GM19238 (cell line): ENCODE results near the gene ESAM.
"Not testable (repeated sequence)": the region's sequence is repeated elsewhere in the genome, so short reads cannot be mapped to it uniquely, and the experiment has no call there.

Experiments
- DNase-seq: peaks from one replicate; pipeline ENCODE4 v3.0.0; 2011; ENCODE audit warnings: low spot score; ENCODE audit not compliant: insufficient read length

Gene ESAM

DNA sequence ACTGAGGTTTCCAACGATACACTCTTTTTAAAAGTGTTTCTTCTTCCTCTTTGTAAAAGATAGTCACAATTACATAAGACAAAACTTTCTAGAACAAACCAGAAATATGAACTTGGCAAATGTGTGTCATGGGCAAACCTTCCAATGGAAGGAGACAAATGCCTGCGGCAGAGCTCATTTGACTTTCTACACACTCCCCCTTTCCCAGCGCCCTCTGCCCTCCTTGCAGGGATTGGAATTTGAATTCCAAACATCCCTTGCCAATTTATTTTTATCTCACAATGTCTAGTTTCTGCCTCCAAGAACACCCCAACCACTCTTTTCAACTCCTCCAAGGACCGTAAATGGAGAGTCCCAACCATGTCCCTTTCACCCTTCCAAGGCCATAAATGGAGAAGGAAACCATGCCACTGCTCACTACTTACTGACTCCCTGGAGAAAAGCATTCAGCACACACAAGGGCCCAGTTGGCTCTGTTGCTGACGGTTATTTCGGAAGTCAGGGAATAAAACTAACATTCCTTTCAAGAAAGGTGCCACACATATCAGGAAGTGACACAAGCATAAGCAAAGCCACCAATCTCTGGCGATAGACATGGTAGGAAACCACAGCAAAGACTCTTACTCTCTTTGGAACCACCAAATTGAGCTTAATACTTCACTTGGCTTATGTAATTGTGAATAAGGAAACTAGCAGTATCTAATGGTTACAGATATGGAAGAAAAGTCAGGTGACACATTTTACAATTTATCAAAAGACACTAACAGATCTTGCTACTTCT is 15.0 kb upstream of the ESAM start:
- no peak for DNase-seq

DNA sequence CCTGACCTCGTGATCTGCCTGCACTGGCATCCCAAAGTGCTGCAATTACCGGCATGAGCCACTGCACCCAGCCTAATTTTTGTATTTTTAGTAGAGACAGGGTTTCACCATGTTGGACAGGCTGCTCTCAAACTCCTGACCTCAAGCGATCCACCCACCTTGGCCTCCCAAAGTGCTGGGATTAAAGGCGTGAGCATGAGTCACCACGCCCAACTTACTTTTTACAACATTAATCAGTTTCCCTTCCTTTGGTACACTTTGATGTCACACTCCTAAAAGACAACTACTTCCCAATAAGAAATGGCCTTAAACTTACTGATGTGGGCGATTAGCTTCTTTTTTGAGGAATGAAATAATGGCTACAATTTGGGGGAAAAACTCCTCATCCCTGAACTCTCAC is 8.9 kb upstream of the ESAM start:
- DNase-seq: not testable (repeated sequence)

DNA sequence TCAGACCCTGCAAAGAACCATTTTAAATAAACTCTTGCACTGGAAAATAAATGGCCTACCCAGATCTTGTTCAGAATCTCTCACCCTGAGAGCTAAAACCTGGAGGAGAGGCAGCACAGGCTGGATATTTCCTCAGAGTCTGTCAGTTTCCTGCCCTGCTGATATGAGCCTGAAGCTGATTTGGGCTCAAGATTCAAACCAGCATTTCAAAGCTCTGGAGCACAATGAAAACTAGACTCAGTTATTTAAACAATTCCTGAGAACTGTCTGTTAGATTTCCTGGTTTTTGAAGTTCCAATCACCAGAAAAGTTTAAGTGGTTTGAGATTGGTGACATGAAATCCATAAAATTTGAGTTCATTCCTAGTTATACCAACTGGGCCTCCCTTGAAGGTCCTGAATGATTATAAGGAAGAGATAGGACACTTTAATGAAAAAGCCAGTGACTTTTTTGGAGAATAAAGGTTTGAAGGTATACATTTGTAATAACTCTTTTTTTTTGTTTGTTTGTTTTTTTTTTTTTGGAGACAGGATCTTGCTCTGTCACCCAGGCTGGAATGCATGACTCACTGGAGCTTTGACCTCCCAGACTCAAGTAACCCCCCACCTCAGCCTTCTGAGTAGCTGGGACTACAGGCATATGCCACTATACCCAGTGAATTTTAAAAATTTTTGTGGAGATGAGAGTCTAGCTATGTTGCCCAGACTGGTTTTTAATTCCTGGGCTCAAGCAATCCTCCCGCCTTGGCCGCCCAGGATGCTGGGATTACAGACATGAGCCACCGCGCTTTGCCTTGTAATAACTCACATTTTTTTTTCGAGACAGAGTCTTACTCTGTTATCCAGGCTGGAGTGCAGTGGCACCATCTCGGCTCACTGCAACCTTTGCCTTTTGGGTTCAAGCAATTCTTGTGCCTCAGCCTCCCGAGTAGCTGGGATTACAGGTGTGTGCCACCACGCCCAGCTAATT is 8.0 kb upstream of the ESAM start:
- no peak for DNase-seq

DNA sequence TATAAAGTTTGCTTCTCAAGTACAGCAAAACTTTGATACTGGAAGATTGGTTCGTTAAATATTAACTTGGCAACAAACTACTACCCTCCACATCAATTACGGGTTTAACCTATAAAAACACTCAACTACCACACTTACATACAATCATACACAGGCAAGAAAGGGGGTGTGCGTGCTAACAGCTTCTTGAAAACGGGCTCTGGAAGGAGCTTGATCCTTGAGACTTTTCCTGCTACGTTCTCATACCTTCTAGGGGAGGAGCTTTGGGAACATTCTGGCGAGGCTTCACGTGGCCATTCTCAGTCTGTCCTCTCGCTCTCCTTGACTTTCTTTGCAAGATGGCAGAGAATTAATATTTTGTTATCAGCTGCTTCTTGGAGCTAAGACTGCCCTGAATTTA is 6.8 kb upstream of the ESAM start:
- DNase-seq: no peak

DNA sequence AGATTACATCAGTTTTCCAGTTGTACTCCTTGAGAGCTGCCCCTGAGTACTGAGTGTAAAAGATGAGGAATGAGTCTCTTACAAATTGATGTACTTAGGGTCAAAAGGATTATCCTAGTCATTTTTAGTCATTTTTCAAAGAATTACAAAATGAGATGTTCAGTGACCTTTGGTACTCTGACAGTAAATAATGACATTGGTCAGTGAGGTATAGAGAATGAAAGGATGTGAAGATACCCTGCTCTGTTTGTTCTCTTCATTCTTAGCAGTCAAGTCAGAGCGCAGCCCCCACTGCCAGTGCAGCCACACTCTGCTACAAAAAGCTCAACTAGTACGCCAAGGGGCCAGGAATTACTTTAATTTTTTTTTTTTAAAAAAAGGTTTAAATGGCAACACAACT is 4.1 kb upstream of the ESAM start:
- no peak for DNase-seq

DNA sequence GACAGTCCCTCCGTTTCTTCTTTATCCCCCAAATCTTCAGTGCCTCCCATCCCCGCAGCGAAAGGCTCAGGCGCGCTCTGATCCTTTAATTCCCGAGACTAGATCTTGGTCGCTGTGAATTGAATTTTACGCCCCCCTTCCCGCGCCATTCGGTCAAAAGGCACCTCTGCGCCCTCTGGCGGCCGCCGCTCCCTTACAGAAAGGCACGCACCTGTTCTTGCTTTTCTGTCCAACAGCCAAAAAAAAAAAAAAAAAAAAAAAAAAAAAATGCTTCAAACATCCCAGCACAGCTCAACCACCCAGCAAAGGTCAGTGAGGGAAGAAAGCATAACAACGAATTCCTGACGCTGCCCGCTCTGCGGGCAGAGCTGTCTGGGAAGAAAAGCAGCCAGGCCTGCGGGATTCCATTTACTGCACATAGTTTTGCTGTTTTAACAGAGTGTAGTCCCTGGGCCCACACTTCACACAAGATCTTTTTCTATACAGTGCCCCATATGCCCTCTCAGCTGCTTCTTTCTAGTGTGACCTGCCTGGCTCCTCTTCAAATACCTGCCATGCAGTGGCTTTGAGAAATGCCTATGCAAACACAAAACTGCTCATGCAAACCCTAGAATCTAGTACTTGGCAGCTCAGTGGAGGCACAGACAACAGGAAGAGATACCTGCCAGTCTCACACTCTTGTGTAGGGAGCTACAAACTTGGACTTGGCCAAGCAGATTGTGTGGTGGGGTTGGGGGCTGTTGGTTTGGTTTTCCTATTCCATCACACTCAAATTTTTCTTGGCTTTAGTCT is 1.3 kb upstream of the ESAM start:
- no peak for DNase-seq

DNA sequence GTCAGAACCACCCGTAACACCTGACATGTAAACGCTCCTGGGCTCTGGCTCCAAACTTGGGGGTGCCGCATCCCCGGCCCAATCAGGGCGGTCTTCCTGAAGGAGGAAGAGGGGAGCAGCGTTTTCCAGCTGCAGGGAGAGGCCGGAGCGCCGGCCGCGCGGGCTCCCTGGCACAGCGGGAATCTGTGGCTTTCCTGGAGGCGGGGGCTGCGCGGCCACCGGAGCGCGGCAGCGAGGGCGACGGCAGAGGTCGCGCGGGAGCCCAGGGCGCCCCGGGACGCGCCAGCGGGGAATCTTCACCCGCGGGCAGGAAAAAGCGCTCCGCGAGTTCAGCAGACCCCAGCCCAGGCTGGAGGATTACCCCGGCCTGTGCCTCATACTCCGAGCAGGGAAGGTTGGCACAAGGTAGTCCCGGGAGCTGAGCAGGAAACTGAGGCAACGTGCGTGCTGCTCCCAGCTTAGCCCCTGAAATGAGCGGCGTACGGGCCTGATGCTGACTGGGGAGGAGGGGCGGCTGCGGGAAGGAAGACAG is 600 bp upstream of the ESAM start:
- no peak for DNase-seq

DNA sequence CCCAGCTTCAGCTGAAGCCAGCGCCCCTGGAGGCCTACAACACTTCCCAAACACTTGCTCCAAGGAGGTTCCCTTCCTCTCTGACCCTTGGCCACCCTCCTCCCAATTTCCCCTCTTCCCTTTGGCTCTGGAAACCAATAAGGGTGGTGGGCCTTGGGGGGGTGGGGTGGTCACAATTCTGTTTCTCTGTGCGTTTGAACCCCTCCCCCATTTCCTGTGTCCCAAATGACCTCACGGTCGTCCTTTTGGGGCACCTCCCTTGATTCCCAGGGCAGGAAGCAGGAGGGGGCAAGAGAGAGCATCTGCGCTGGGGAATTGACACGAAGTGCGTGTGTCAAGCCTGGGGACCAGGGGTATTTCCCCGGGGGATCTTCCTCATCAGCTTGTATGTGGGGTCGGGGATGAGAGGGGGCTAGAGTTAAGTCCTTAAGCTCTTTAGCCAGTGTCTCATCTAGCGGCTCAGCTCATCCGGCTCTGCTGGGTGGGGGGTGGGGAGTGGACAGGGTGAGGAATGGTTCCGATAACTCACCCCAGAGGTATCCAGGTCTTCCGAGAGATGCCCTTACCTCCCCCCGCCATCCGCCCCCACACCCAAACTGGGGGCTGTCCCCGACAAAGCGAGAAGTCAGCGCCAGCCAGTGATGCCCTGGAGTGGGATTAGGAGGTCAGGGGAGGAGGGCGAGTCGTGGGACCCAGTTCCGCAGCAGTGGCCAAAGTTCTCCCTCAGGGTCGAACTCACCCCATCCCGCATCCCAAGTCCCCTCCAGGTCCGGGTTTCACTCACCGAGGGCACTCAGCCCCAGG is 587 bp downstream of the ESAM start:
- DNase-seq: no peak

DNA sequence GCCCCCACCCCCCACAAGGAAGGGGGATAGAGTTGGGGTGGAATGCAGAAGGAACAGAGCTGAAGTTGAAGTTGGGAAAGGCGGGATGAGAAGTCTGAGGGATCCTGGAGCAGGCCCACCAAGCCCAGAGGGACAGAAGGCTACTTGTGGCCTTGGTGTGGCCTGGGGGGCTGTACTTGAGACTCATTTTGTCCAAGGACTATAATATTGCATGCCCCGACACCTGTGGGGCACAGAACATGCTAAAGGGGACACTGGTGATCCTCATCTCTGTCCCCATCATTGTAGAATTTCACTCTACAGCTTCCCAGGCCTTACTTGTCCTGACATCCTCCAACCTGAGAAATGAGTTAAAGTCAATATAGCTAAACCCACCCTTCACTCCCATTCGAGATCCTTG is 1.3 kb downstream of the ESAM start:
- DNase-seq: no peak

DNA sequence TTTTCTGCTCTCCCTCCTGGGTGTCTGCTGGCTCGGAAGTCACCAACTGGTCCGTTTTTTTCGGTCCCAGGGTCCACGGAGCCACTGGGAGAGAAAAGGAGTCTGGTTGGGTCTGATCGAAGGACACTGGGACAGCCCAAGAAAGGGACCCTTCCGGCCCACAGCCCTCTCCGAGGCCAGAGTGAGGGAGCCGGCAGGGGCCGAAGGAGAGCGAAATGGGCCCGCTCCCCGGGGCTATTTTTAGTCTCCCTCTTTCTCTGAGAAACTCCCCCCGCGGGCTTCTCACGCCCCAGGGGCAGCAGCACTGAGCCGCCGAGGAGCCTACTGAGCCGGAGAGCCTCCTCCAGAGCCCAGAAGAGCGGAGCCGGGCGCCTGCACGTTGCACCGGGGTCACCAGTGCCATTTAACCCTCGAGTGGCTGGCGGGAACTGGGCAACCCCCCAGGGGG is 1.9 kb downstream of the ESAM start:
- peak; percentile 67 for DNase-seq

DNA sequence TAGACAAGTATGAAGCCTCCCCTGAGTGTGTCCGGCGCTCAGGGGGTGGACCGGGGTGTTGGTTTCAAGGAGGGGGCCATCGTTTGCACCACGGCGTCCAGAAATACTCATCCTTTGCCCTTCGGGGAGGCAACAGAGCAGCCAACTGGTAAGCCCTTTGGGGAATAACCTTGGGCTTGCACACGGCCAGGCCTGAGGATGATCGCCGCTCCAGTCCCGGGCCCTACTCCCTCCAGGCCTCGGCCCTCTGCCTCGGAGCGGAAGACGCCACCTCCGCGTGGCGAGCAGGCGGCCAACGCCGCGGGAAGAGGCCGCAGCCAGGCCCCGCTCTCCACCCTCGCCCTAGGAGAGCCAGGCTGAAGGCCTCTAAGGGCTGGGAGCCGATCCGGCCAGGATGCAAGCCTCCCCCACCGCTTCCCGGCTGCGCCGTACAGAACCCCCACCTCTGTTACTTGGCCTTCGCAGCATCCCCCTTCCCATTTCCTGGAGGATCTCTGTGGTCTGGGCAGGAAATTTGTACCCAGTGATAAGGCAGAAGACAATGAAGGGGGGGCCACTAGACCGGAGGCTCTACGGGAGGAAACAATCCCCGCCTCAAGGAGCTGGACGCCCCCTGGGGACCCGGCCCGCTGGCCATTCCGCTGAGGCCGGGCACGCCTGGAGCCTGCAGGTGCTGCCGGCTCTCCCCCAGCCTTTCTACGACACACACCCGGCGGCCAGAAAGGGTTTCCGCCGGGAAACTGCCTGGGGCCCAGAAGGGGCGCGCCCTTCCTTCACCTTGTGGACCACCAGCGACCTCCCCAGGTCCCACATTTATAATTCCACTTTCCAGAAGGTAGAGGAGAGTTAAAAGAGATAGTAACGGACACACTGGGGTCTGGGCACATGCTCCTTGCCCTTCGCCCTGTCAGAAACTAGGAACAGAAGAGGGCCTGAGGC is 2.6 kb downstream of the ESAM start:
- no peak for DNase-seq

DNA sequence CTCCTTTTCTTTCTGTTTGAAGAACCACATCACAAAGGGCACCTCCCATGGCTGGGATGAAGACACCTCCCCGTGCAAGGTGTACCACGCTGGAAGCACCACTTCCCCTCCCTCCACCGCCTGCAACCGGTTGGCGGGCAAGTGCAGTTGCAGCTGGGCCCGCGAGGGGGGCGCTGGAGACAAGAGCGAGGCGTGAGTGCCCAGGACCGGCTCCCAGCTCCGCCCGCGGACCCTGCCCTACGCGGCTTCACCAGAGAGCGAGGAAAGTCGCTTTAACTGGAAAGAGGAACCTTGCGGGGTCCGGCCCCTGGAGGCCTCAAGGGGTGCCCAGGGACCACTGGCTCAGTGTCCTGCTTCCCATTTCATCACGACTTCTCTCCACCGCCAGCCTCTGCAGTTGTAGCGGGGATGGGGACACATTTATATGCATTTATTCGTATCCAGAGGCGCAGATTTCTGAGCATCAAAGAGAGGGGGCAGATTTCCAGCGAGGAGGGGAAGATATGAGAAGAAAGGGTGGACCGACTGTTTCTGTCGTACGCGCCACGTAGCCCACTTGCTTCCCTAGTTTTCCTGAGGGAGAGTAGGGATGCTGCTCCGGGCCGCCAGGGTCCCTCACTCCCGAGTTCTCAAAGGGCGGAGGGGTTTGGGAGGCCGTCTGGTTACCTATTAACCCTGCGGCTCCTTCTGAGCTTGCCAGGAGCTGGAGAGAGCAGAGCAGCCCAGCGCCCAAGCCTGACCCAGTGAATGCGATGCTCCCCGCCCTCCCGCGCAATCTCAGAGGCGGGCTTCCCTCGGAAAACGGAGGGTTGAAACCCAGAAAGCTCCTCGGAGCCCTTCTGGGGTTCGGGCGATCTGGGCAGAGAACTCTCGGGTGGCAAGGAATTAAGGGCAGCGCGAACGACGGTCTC is 3.5 kb downstream of the ESAM start:
- DNase-seq: peak; percentile 77

DNA sequence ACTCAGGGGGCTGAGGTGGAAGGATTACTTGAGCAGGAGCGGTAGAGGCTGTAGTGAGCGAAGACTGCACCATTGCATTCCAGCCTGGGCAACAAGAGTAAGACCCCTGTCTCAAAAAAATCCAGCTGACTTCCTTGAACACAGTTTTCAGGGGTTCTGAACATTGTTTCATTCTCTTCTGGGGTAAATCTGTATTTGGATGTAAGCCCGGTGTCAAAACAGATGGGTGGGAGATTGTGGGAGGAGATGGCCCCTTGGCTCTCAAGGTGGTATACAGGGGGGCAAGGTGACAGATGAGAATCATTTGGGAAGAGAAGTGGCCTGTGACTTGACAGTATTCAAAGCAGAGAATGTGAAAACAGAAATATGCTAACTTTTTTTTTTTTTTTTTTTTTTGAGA is 4.8 kb downstream of the ESAM start:
- DNase-seq: no peak

DNA sequence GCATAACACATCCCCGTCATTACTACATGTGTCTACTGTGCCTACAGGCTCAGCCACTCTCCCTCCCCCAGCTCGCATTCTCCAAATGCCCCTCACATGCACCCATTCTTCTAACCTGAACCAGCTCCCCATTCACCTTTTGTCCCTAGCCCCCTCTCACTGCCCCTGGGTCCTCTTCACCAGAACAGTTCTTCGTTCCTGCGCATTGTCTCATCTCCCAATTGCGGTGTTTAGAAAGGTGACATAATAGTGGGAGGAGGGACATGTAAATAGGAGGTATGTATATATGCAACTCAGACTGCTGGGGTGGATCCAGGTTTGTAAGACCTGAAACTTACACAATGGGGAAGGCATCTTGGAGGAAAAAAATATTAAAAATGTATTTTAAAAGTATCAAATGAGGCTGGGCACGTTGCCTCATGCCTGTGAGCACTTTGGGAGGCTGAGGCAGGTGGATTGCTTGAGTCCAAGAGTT is 5.3 kb downstream of the ESAM start:
- no peak for DNase-seq

DNA sequence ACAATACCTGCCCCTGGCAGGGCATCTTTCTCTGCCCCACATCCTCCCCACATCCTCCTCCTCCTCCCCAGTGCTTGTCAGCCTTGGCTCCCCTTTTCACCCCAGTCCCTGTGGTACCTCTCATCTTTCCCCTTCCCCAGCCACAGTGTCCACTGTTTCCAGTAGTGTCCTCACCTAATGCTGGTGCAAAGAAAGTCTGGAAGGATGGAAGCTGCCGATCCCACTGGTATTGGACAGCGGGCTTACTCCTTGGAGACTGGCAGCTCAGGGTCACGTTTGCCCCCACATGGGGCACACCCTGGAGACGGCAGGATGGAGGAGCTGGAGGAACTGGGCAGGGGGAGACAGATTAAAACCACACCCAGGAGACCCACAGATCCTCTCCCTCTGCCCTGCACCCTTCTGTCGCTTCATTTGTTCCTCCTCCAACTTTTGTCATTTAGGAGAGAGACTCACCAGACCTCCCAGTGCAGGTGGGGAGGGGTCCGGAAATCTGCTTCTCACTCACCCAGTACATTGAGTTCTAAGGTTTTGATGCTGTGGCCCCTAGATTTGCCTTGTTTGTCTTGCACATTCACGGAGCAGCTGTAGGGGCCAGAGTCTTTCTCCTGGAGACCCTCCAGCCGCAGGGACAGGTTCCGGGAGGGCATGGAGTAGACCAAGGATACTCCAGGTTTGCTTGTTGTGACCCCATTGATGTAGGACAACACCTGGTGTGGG is 5.9 kb downstream of the ESAM start:
- no peak for DNase-seq

DNA sequence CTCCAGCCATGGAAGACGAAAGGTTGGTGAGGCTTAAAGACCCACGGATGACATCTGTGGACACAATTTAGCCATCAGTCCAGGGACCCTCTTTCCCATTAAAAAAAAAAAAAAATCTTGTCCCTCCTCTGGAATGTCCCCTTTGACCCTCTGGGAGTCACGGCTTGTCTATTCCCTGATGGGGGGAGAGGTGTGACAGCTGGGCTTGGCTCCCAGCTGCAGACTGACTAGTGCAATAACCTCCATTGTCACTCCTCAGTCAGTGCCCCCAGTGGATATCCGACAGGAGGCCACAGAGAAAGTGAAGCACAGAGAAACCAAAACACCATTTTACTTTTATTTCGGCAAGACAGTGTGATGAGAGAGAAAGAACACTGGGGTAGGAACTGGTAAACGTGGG is 7.4 kb downstream of the ESAM start:
- no peak for DNase-seq

DNA sequence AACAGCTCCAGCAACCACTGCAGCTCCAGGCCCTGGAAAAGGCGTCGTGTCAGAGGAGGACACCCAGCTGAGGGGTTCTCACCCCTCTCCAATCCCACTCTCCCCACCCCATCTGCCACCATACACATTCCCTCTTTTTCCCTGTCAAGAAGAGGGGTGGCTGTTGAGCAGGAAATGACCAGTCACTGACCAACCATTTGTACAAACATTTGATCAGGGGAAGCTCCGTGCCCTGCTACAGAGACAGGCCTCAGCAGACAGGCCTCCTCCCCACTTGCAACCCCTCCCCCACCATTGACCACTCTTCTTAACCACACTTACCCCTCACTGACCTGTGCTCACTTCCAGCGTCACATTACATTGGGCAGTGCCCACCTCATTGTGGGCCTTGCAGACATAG is 7.8 kb downstream of the ESAM start:
- no peak for DNase-seq

DNA sequence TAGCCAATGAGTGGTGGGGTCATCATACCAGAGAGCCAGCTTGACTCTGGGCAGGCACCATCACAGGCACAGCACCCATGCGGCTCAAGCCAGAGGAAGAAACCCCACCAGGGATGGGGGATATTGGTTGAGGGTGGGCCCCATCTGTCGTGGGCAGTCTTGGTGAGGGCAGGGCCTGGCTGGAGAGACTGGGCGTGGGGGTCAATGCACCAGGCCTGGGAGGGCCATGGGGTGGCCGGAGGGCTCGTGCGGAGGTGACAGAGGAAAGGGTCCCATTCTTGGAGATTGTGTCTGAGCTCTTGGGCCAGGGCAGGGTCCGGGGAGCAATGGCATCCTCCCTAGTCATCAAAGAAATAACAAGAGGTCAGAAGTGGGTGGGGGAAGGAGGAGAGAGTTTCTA is 8.5 kb downstream of the ESAM start:
- DNase-seq: no peak
